PC-9 (cell line): Measurements from ENCODE around the gene IGFLR1.

Source experiments
- EZH2 ChIP-seq: fragments of 200-600 bp; sonication (generic); IDR thresholded peaks from 2 replicates; pipeline ENCODE4 v1.8.0; 2017; ENCODE audit warnings: antibody characterized with exemption, low read depth
- TF ChIP-seq, protein P1 (sequence below): fragments of 200-600 bp; sonication (generic); conservative IDR thresholded peaks from 2 replicates; pipeline ENCODE4 v1.6.1; 2017; ENCODE audit warnings: mixed run types, antibody characterized with exemption, mild to moderate bottlenecking, moderate library complexity

DNA sequence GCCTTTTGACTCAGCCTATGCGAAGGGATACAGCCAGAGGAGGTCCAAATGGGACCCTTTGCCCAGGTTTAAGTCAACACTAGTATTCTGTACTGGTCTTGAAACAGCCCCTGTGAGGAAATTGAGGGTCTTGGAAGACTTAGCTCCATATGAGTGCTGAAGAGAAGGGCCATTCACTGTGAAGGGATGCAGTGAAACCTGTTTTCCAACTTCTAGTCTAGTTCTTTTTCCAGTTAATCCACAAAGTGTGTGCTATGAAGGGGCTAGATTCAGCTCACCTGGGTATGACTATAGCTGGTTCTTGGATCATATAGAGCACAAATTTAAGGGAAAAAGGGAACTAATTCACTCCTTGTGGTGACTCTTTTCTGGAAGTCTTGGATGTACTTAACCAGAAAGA, 33.9 kb downstream of the IGFLR1 start:
- TF ChIP-seq, protein P1, sequence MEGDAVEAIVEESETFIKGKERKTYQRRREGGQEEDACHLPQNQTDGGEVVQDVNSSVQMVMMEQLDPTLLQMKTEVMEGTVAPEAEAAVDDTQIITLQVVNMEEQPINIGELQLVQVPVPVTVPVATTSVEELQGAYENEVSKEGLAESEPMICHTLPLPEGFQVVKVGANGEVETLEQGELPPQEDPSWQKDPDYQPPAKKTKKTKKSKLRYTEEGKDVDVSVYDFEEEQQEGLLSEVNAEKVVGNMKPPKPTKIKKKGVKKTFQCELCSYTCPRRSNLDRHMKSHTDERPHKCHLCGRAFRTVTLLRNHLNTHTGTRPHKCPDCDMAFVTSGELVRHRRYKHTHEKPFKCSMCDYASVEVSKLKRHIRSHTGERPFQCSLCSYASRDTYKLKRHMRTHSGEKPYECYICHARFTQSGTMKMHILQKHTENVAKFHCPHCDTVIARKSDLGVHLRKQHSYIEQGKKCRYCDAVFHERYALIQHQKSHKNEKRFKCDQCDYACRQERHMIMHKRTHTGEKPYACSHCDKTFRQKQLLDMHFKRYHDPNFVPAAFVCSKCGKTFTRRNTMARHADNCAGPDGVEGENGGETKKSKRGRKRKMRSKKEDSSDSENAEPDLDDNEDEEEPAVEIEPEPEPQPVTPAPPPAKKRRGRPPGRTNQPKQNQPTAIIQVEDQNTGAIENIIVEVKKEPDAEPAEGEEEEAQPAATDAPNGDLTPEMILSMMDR: no peak
- no peak for TF ChIP-seq EZH2
